Stomach (tissue), 9 donors: ENCODE measurements around the gene CNTROB. TPM values are rescaled to one million over a fixed set of nuclear protein-coding genes. Genes with fewer than 3 reads are reported as not detected.

Source experiments
- DNase-seq, 2 donors: peaks; one replicate each; pipeline versions ENCODE4 v3.0.0 to v3.0.0-alpha.2; 2013 to 2019
- H3K27ac ChIP-seq, 5 donors: fragments of 200-600 bp in 4 of 5; sonication (generic) in 4 of 5; one replicate each; pipeline ENCODE4 v1.5.1; 2013 to 2019; ENCODE audit warnings: mild to moderate bottlenecking in 1 of 5, moderate library complexity in 1 of 5
- H3K27me3 ChIP-seq, 3 donors: fragments of 200-600 bp; sonication (generic); one replicate each; pipeline ENCODE4 v1.5.1; 2017 to 2019; ENCODE audit warnings: mixed run types in 1 of 3
- H3K36me3 ChIP-seq, 4 donors: fragments of 200-600 bp; sonication (generic); 1 replicate in 3 of 4; 2 replicates in 1 of 4; pipeline ENCODE4 v1.5.1; 2016 to 2019
- H3K4me1 ChIP-seq, 4 donors: fragments of 200-600 bp; sonication (generic); one replicate each; pipeline ENCODE4 v1.5.1; 2016 to 2019
- H3K4me3 ChIP-seq, 4 donors: fragments of 200-600 bp; sonication (generic) in 3 of 4; one replicate each; pipeline ENCODE4 v1.5.1; 2016 to 2019; ENCODE audit warnings: mild to moderate bottlenecking in 1 of 4
- H3K9me3 ChIP-seq, 4 donors: fragments of 200-600 bp; sonication (generic); one replicate each; pipeline ENCODE4 v1.5.1; 2016 to 2019
- CTCF ChIP-seq, 7 experiments: fragments of 450-650 bp in 4 of 7; fragments of 200-600 bp in 3 of 7; sonication (generic) in 3 of 7; IDR thresholded peaks; one replicate each; pipeline ENCODE4 v1.5.1; 2016 to 2019; ENCODE audit warnings: antibody characterized with exemption in 7 of 7, control low read depth in 2 of 7, mild to moderate bottlenecking in 1 of 7
- EP300 ChIP-seq: sonication (generic); formaldehyde crosslinking; IDR thresholded peaks from one replicate; pipeline ENCODE4 v1.6.1; 2017; ENCODE audit warnings: antibody characterized with exemption
- POLR2A ChIP-seq, 4 donors: fragments of 450-650 bp; IDR thresholded peaks; one replicate each; pipeline ENCODE4 v1.6.1; 2016; ENCODE audit warnings: antibody characterized with exemption in 4 of 4, control low read depth in 2 of 4, mild to moderate bottlenecking in 1 of 4, moderate library complexity in 1 of 4
- POLR2AphosphoS5 ChIP-seq, 3 donors: sonication (generic); formaldehyde crosslinking; IDR thresholded peaks; one replicate each; pipeline ENCODE4 v1.6.1; 2016; ENCODE audit warnings: antibody characterized with exemption in 3 of 3
- WGBS, 5 donors: extraction: QIAGEN DNeasy Blood & Tissue Kit in 3 of 5; methylation state at CpG; one replicate each; pipeline versions ENCODE4 v1.1.5 to v1.1.7; 2013 to 2018; 5-methylcytosine and 5-hydroxymethylcytosine counted together
- intact Hi-C: fragments of 100-400 bp; cut with DNase I; formaldehyde crosslinking; loops from one replicate; pipeline ENCODE4 v1.15.1; 2023; ENCODE audit warnings: low total_unique reads
- polyA plus RNA-seq, 3 donors: library from polyadenylated mRNA; stranded (reverse); fragments of 200-250 nt; gene quantifications; one replicate each; pipeline ENCODE4 v1.2.3, GENCODE V29; 2013
- total RNA-seq, 5 donors: library from RNA; depleted of rRNA; stranded (reverse); fragments of >200 nt; gene quantifications; one replicate each; pipeline versions ENCODE4 v1.1.0 to v1.2.3, GENCODE V29; 2014 to 2016
- donor health status: healthy with polysubstance abuse.
- donor health status: Bipolar disorder and iron deficiency.
- donor health status: healthy.

Gene CNTROB
- total and polyA plus RNA-seq, 8 donors, result 12.9 to 146 (median 25.7) TPM

GRCh38 chr17:7922845-7923628 lies 9.0 kb upstream of the CNTROB start:
- 18 to 29% (median 20%) methylated on average over 21 to 45 of the region's 45 CpGs for WGBS, 5 donors
- Histone ChIP-seq H3K4me1 (peaks cover 12 to 15% (median 15%) of the 10 kb centered on the region in 4 donors), H3K36me3 (peaks cover 0 to under 1% (median 0%) of the 10 kb centered on the region in 4 donors), H3K27me3 (no peaks in the 10 kb centered on the region), H3K27ac (peak overlapping the region; percentile 37 to 83 (median 70)), H3K9me3 (no peaks in the 10 kb centered on the region), H3K4me3 (peak overlapping the region; percentile 44 to 55 (median 46))
- intact Hi-C loops, result no loop called here
- peak in 2 of 4 donors; percentile 50 to 59 for TF ChIP-seq POLR2A (IDR thresholded peaks at IDR 0.05)
- TF ChIP-seq EP300, result no peak
- peak; percentile 77 to 88 (median 79) for TF ChIP-seq POLR2AphosphoS5 (IDR thresholded peaks at IDR 0.05)
- no peak for TF ChIP-seq CTCF (IDR thresholded peaks at IDR 0.05)
- DNase-seq, result peak; percentile 89 to 97

- DNase-seq, result no peak
- H3K4me3 ChIP-seq, result no peak overlapping the region
- H3K27me3 ChIP-seq, result peaks cover 0 to 5% (median 0%) of the 10 kb centered on the region in 3 donors
- no peak overlapping the region for H3K27ac ChIP-seq
- TF ChIP-seq POLR2A (IDR thresholded peaks at IDR 0.05) (no peak), POLR2AphosphoS5 (IDR thresholded peaks at IDR 0.05) (no peak), CTCF (IDR thresholded peaks at IDR 0.05) (no peak), EP300 (no peak)
- 72 to 86% (median 83%) methylated on average over 3 of the region's 3 CpGs for WGBS, 5 donors
- no peaks in the 10 kb centered on the region for H3K9me3 ChIP-seq
- intact Hi-C loops, result no loop called here
- H3K4me1 ChIP-seq, result peaks cover 8 to 35% (median 29%) of the 10 kb centered on the region in 4 donors
- peaks cover 0 to 25% (median 4%) of the 10 kb centered on the region in 4 donors for H3K36me3 ChIP-seq
Measured at GRCh38 chr17:7927596-7927995, 4.4 kb upstream of the CNTROB start.

- Histone ChIP-seq H3K27ac (no peak within 1 kb of the TSS), H3K9me3 (no peaks in the 10 kb centered on the region), H3K36me3 (peaks cover 0 to 27% (median 4%) of the 10 kb centered on the region in 4 donors), H3K4me1 (peaks cover 11 to 43% (median 39%) of the 10 kb centered on the region in 4 donors), H3K4me3 (peak within 1 kb of the TSS in 3 of 4 donors; percentile 22 to 74 (median 37)), H3K27me3 (peaks cover 0 to 5% (median 0%) of the 10 kb centered on the region in 3 donors)
- 41 to 66% (median 55%) methylated on average over 51 to 67 of the region's 67 CpGs for WGBS, 5 donors
- DNase-seq, result peak in 1 of 2 donors; percentile 92
- intact Hi-C loops, result no loop called here
- TF ChIP-seq EP300 (no peak), POLR2A (IDR thresholded peaks at IDR 0.05) (no peak), POLR2AphosphoS5 (IDR thresholded peaks at IDR 0.05) (no peak), CTCF (IDR thresholded peaks at IDR 0.05) (no peak)
Measured at GRCh38 chr17:7929158-7930023, 2.6 kb upstream of the CNTROB start, which contains the start of gene KCNAB3. TSS of gene KCNAB3 (minus strand) at chr17:7929856. CDS start at chr17:7929435, 421 bp downstream.
